A204.1 (cell line): Measurements from ENCODE around the gene BNIP3.
"Not testable (repeated sequence)": the region's sequence is repeated elsewhere in the genome, so short reads cannot be mapped to it uniquely, and the experiment has no call there.

Experiments used
- FAIRE-seq: peaks from 2 replicates; lab custom pipeline; 2012; peaks lifted over from hg19 to GRCh38; lab: Jason Lieb, UNC

The BNIP3 gene

GRCh38 chr10:132001238-132001972 lies 19.7 kb upstream of the BNIP3 start:
- FAIRE-seq: no peak

- no peak for FAIRE-seq
Measured at GRCh38 chr10:131998845-131999681, 17.3 kb upstream of the BNIP3 start.

- no peak for FAIRE-seq
Measured at GRCh38 chr10:131998050-131998844, 16.5 kb upstream of the BNIP3 start.

- no peak for FAIRE-seq
Measured at GRCh38 chr10:131997366-131998049, 15.8 kb upstream of the BNIP3 start.

GRCh38 chr10:131996466-131997365 lies 15.0 kb upstream of the BNIP3 start:
- no peak for FAIRE-seq

GRCh38 chr10:131994435-131994834 lies 12.7 kb upstream of the BNIP3 start:
- no peak for FAIRE-seq

- no peak for FAIRE-seq
Measured at GRCh38 chr10:131993275-131993674, 11.6 kb upstream of the BNIP3 start.

GRCh38 chr10:131991726-131992125 lies 10.0 kb upstream of the BNIP3 start:
- FAIRE-seq: no peak

- not testable (repeated sequence) for FAIRE-seq
Measured at GRCh38 chr10:131987786-131988185, 6.1 kb upstream of the BNIP3 start.

- not testable (repeated sequence) for FAIRE-seq
Measured at GRCh38 chr10:131987301-131987700, 5.6 kb upstream of the BNIP3 start.

- FAIRE-seq: not testable (repeated sequence)
Measured at GRCh38 chr10:131986851-131987250, 5.1 kb upstream of the BNIP3 start.

- no peak for FAIRE-seq
Measured at GRCh38 chr10:131983780-131984179, 2.1 kb upstream of the BNIP3 start.

GRCh38 chr10:131982796-131983195 lies 1.1 kb upstream of the BNIP3 start:
- FAIRE-seq: no peak

- FAIRE-seq: no peak
Measured at GRCh38 chr10:131982185-131982756, 548 bp upstream of the BNIP3 start.

- no peak for FAIRE-seq
Measured at GRCh38 chr10:131980761-131981428, 828 bp downstream of the BNIP3 start.

- no peak for FAIRE-seq
Measured at GRCh38 chr10:131980321-131980720, 1.4 kb downstream of the BNIP3 start.

GRCh38 chr10:131979821-131980270 lies 1.9 kb downstream of the BNIP3 start:
- no peak for FAIRE-seq

GRCh38 chr10:131979336-131979735 lies 2.4 kb downstream of the BNIP3 start:
- no peak for FAIRE-seq

GRCh38 chr10:131978851-131979250 lies 2.9 kb downstream of the BNIP3 start:
- FAIRE-seq: no peak

- FAIRE-seq: no peak
Measured at GRCh38 chr10:131978366-131978765, 3.4 kb downstream of the BNIP3 start.
